ENCODE data around the gene CASTOR1.

Gene CASTOR1

DNA sequence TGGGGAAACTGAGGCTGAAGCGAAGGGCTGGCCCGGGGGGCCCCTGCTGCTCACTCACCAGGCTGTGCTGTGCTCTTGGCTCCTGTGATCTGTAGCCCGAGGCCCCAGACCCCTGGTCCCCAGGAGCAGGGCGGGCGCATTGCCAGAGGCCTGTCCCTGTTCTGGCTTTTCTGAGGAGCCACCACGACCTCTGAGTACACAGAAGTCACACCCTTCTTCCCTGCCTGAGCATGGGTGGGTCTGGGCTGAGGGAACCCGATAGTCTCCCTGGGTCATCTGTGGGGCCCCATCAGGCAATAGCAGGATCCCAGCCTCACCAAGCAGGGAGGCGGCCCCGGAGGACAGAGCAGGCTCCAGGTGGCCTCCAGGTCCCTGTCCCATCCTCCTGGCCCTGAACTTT is 5.1 kb downstream of the CASTOR1 start:
- DNase-seq, result no peak

- DNase-seq, result no peak
Measured at GRCh38 chr22:30283342-30283741, 6.0 kb downstream of the CASTOR1 start.

DNA sequence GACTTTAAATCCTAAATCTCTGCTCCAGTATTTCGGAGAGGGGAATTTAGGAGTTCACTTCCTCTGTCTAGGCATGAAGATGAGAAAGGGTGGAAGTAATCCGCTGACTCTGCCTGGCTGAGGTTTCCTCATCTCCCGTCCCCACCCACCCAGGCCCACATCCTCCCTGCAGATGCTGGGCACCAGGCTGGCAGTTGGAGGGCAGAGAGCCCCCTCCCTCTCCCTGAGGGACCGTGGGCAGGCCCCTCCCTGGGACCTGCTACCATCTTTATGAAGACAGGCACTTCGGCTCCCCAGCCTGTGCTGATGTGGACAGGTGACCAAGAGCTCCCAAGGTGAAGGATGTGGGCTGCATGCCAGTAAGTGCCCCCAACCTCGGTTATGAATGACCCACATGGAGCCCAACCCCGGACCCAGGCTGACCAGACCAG is 6.7 kb downstream of the CASTOR1 start:
- no peak for DNase-seq

DNA sequence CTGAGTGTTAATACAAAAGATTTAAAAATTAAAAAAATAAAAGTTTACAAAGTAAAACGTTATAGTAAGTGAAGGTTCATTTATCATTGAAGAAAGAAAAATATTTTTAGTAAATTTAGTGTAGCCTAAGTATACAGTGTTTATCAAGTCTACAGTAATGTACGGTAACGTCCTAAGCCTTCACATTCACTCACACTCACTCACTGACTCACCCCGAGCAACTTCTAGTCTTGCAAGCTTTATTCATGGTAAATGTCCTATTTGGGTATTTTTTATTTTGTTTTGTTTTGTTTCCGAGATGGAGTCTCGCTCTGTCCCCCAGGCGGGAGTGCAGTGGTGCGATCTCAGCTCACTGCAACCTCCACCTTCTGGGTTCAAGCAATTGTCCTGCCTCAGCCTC is 8.8 kb downstream of the CASTOR1 start:
- no peak for DNase-seq

DNA sequence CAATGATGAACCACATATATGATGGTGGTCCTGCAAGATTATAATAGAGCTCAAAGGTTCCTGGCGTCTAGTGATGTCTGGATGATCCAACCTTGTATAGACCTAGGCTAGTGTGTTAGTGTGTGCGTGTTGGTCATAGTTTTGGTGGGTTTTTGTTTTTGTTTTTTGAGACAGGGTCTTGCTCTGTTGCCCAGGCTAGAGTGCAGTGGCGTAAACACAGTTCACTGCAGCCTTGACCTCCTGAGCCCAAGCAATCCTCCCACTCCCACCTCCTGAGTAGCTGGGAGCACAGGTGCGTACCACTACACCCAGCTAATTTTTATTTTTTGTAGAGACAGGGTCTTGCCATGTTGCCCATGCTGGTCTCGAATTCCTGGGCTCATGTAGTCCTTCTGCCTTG is 9.4 kb downstream of the CASTOR1 start:
- DNase-seq, result no peak

DNA sequence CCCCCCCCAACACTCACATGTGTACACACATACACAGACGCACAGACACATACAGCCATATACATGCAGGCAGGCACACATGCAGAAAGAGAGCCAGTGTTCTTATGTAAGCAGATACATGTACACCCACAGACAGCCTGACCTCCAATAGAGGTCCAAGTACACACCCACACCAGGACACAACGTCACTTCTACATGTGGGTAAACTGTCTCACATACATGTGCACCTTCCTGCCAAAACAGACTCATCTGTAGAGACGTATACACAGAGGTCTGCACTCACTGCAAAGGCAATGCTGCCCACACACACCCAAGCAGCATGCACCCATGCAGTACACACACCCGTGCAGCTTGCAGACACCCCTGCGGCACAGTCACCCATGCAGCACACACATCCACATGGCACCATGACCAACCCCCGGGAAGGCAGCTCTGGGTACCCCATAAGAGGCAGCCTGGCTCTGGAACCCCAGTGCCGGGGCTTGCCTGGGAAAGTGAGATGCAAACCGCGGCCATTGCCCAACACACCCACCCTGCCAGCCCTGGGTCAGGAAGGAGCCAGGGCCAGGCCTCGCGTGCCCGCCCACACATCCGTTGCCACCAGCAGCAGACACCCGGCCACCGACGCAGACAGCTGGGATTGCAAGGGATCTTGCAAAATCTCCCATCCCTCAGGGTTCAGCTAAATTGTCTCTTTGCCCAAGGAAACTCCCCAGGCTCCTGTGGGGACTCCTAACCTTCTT is 10.1 kb downstream of the CASTOR1 start:
- no peak for DNase-seq

DNA sequence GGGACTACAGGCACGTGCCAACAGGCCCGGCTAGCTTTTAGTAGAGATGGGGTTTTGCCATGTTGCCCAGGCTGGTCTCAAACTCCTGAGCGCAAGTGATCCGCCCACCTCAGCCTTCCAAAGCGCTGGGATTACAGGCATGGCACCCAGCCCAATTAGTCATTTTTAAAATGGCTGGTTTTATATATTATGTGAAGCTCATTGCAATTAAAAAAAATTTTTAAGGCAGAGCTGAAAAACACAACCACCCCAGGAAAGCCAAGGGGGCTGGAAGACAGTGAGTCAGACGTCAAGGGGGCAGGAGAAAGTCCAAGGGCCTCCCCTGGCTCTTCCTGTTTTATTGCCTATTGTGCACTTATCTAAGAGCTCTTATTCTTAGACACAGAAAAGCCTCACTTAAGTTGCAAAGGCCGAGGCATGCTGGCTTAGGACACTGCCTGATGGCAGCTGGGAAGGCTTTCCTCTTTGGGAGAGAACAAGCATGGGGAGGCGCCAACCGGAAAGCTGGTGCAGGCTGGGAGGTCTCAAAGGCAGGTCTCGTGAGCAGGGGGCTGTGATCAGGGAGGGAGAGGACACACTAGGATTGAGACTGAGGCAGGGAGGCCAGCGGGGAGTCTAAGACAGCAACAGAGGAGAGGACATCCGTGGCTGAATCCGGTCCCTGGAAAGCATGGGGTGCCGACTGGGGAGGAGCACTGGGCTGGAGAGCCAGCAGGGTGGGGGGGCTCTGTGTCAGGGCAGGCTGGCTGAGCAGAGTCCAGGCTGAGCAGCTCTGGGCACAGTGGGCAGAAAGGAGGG is 11.6 kb downstream of the CASTOR1 start:
- DNase-seq, result no peak

- DNase-seq, result no peak
Measured at GRCh38 chr22:30276039-30276438, 13.3 kb downstream of the CASTOR1 start.

DNA sequence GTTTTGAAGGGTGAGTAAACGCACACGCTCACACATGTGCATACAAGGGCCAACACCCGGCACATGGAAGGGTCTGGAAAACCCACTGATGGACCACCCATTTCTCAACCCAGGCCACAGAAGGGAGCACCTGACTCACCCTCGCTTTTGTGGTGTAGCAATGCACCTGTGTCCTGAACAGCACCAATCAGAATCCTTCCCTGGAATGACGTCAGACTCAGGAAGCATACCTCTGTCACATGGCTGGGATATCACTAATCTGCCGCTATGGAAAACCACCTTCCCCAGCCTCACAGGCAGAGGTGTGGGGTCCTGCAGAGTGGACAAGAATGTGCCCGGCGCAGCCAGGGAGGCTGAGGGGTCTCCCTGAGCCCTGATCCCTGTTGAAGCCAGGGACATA is 13.7 kb downstream of the CASTOR1 start:
- DNase-seq, result no peak

GRCh38 chr22:30274437-30274812 is 14.9 kb downstream of the CASTOR1 start:
- DNase-seq, result no peak

GRCh38 chr22:30273711-30274436 is 15.4 kb downstream of the CASTOR1 start:
- no peak for DNase-seq

GRCh38 chr22:30272781-30273601 is 16.3 kb downstream of the CASTOR1 start:
- DNase-seq, result no peak

GRCh38 chr22:30270832-30271231 is 18.5 kb downstream of the CASTOR1 start:
- DNase-seq, result no peak

DNA sequence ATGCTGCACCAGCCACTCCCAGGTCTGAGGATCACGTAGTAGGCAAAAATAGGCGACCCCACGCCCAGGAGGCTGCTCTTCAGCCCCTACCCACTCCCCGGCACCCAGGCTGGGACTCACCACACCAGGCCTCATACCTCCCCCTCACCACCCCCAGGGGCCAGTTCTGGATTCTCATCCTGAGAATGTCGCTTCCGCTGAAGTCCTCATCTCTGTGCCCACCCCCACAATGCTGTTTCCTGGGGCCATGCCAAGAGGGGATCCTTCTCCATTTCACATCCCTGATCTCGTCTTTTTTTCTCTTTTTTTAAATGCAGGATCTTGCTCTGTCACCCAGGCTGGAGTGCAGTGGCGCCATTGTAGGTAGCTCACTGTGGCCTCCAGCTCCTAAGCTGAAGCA is 21.0 kb downstream of the CASTOR1 start:
- no peak for DNase-seq

- no peak for DNase-seq
Measured at GRCh38 chr22:30267382-30268302, 21.7 kb downstream of the CASTOR1 start.

DNA sequence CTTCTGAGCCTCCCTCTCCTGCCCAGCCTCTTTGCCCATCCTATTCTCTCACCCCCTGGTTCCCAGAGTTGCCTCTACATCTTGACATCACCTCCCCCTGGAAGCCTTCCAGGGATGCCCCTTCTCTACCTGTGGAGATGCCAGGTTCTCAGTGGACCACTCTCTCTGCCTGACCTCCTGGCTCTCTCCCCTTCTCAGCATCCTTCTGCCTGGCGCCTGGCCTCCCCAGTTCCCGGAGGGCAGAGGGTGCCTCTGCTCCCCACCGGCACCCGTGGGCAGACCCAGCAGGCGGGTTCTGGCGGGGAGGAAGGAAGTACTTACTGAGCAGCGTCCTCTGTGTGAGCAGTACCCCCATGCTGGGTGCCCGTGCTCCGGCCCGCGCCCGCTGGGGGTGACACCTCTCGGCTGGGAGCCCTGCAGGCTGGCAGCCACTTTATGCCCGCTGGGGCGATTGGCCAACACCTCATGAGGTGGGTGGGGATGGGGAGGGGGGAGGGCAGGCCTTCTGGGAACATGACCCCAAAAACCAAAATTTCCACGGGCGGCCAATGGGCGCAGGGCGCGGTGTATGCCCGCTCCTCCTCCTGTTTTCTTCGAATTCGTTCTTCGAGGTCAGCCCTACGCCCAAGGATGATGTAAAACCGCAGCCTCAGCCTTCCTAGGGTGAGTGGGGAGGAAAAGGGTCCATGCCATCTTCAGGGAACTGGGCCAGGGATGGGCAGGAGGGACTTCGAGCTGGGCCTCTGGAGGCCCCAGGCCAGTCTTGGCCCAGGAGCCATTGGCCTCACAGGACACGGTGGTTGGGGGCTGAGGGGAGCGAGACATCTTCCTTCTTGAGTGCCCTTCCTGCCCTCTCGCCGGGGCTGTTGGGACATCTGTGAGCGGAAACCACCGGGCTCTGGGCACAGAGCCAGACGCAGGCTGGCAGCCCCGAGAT is 22.6 kb downstream of the CASTOR1 start, which contains the start of gene OSM:
OSM (minus strand) TSS at position 407 of the 937 bp plus-strand sequence; CDS start at position 355, 52 bp downstream.
- no peak for DNase-seq

- DNase-seq, result no peak
Measured at GRCh38 chr22:30265823-30266444, 23.4 kb downstream of the CASTOR1 start.

- DNase-seq, result no peak
Measured at GRCh38 chr22:30265131-30265720, 24.1 kb downstream of the CASTOR1 start.

- DNase-seq, result no peak
Measured at GRCh38 chr22:30263883-30264282, 25.4 kb downstream of the CASTOR1 start.
